Measurements from ENCODE around the gene LMAN2L.

LMAN2L gene

GRCh38 chr2:96734880-96735583, 4.8 kb downstream of the LMAN2L start:
- H3K4me3 ChIP-seq (replicated peaks; ENCODE audit: low read depth, low read length): no peak overlapping the region
- no peak for TF ChIP-seq CTCF (IDR thresholded peaks at IDR 0.05; ENCODE audit: low read length, missing control alignments)
- no peak for DNase-seq (ENCODE audit: low read depth)

- no peak for TF ChIP-seq CTCF (IDR thresholded peaks at IDR 0.05; ENCODE audit: low read length, missing control alignments)
- no peak overlapping the region for H3K4me3 ChIP-seq (replicated peaks; ENCODE audit: low read depth, low read length)
- DNase-seq (ENCODE audit: low read depth): no peak
These were observed 5.9 kb downstream of the LMAN2L start for GRCh38 chr2:96733931-96734330.

GRCh38 chr2:96730212-96730611, 9.7 kb downstream of the LMAN2L start:
- no peak for TF ChIP-seq CTCF (IDR thresholded peaks at IDR 0.05; ENCODE audit: low read length, missing control alignments)
- DNase-seq (ENCODE audit: low read depth): peak; percentile 17
- no peak overlapping the region for H3K4me3 ChIP-seq (replicated peaks; ENCODE audit: low read depth, low read length)

GRCh38 chr2:96729748-96730147, 10.1 kb downstream of the LMAN2L start:
- no peak for TF ChIP-seq CTCF (IDR thresholded peaks at IDR 0.05; ENCODE audit: low read length, missing control alignments)
- no peak overlapping the region for H3K4me3 ChIP-seq (replicated peaks; ENCODE audit: low read depth, low read length)
- no peak for DNase-seq (ENCODE audit: low read depth)

GRCh38 chr2:96727431-96727830, 12.4 kb downstream of the LMAN2L start:
- TF ChIP-seq CTCF (IDR thresholded peaks at IDR 0.05; ENCODE audit: low read length, missing control alignments): no peak
- no peak overlapping the region for H3K4me3 ChIP-seq (replicated peaks; ENCODE audit: low read depth, low read length)
- DNase-seq (ENCODE audit: low read depth): peak; percentile 64

GRCh38 chr2:96726131-96726530, 13.7 kb downstream of the LMAN2L start:
- H3K4me3 ChIP-seq (replicated peaks; ENCODE audit: low read depth, low read length): no peak overlapping the region
- no peak for TF ChIP-seq CTCF (IDR thresholded peaks at IDR 0.05; ENCODE audit: low read length, missing control alignments)
- DNase-seq (ENCODE audit: low read depth): no peak

- H3K4me3 ChIP-seq (replicated peaks; ENCODE audit: low read depth, low read length): no peak overlapping the region
- no peak for TF ChIP-seq CTCF (IDR thresholded peaks at IDR 0.05; ENCODE audit: low read length, missing control alignments)
- DNase-seq (ENCODE audit: low read depth): no peak
These were observed 23.5 kb downstream of the LMAN2L start for GRCh38 chr2:96716388-96716787.
